Skeletal muscle cell (primary cell): ENCODE measurements around the gene NUDT3.

Experiments
- DNase-seq: peaks from one replicate; pipeline ENCODE4 v3.0.0-alpha.2; 2010; ENCODE audit warnings: low read depth
- H3K4me3 ChIP-seq: 2 replicates; pipeline ENCODE4 v1.5.1; 2011; ENCODE audit warnings: low read depth, mild to moderate bottlenecking, control low read depth, low read length, moderate library complexity

NUDT3 gene

GRCh38 chr6:34235307-34236130, 156.9 kb downstream of the NUDT3 start:
- H3K4me3 ChIP-seq: peak overlapping the region; percentile 63

GRCh38 chr6:34234667-34235306, 157.7 kb downstream of the NUDT3 start:
- no peak for DNase-seq
- H3K4me3 ChIP-seq: no peak overlapping the region

More at GRCh38 chr6:34235307-34236130, 156.9 kb downstream of the NUDT3 start:
- peak; percentile 49 for DNase-seq

GRCh38 chr6:34233867-34234266, 158.6 kb downstream of the NUDT3 start:
- no peak overlapping the region for H3K4me3 ChIP-seq
- DNase-seq: no peak

GRCh38 chr6:34232901-34233300, 159.6 kb downstream of the NUDT3 start:
- no peak for DNase-seq
- no peak overlapping the region for H3K4me3 ChIP-seq

- H3K4me3 ChIP-seq: no peak overlapping the region
- DNase-seq: no peak
These were observed 160.7 kb downstream of the NUDT3 start for GRCh38 chr6:34231566-34232336.

- no peak overlapping the region for H3K4me3 ChIP-seq
- DNase-seq: no peak
These were observed 161.7 kb downstream of the NUDT3 start for GRCh38 chr6:34230653-34231371.

- no peak overlapping the region for H3K4me3 ChIP-seq
- no peak for DNase-seq
These were observed 162.6 kb downstream of the NUDT3 start for GRCh38 chr6:34229877-34230276.
